ENCODE data around the gene SRGAP1.
"Not testable (repeated sequence)": the region's sequence is repeated elsewhere in the genome, so short reads cannot be mapped to it uniquely, and the experiment has no call there.

The SRGAP1 gene

DNA sequence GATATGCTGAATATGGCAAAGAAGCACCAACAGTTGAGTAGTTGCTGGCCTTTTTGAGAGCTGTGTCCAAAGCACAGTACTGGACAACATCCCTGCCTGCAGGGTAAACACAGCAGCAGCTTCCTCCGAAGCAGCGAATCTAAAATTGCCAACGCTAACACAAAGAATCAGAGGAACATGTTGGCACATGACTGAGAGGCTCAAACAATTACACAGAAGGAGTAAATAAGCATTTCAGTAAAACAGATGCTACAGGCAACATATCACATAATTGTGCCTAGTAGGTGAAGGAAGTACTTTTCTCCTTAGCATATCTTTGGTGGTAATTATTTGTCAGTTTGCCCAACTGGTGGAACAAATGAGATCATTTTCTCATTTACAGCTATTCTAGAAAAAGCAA is 325.5 kb downstream of the SRGAP1 start:
- DNase-seq (ENCODE audit: low read depth, low spot score) = peak; percentile 29

GRCh38 chr12:64170730-64171129 is 326.2 kb downstream of the SRGAP1 start:
- no peak for DNase-seq (ENCODE audit: low read depth, low spot score)

GRCh38 chr12:64171715-64172114 is 327.2 kb downstream of the SRGAP1 start:
- peak; percentile 48 for DNase-seq (ENCODE audit: low read depth, low spot score)

- DNase-seq (ENCODE audit: low read depth, low spot score) = no peak
These were observed 327.9 kb downstream of the SRGAP1 start for GRCh38 chr12:64172143-64172970.

GRCh38 chr12:64173456-64173855 is 329.0 kb downstream of the SRGAP1 start:
- no peak for DNase-seq (ENCODE audit: low read depth, low spot score)

DNA sequence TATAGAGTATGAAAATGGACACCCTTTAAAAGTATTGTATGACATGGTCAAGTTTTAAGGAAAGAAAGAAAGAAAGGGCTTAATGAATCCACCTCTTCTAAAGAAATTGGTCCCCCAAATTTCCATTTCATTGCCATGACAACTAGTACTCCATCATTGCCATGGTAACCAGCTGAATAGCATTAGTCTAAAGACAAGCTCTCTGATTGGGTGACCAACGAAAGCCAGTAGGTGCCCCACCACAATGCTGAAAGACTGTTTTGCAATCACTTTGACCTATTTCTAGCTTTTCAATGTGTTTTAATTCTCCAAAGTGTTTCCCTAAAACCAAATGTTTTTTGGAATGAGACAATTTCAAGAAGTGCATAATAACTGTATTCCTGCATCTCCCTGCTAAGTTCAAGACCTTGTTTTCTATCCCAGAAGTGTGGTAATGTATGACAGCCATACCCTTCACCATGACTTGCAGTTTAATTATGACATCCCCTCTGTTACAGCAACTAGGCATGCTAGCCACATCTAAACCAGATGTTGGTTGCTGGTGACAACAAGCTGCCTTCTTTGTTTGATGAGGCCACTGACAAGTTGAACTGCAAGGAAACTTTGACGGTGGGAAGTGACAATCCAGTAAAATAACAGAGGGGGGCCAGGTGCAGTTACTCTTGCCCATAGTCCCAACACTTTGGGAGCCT is 330.9 kb downstream of the SRGAP1 start:
- no peak for DNase-seq (ENCODE audit: low read depth, low spot score)

DNA sequence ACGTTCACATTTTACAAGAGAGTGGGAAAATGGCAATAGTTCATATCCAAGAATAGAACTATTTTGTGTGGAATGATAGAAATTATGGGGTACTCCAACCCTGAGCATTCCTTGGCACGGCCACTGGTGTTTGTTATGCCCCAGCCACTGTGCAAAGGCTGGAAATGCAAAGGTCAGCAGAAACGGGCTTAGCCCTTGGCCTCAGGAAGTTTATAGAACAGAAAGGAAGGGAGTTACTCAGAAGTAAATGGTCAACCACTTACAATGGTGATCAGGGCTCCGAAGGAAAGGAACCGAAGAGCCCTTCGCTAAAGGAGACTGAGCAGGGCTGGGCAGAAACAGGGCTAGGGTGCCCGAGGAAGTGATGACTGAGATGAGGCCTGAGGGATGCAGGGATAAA is 332.5 kb downstream of the SRGAP1 start:
- no peak for DNase-seq (ENCODE audit: low read depth, low spot score)

GRCh38 chr12:64178122-64178521 is 333.6 kb downstream of the SRGAP1 start:
- peak; percentile 64 for DNase-seq (ENCODE audit: low read depth, low spot score)

DNA sequence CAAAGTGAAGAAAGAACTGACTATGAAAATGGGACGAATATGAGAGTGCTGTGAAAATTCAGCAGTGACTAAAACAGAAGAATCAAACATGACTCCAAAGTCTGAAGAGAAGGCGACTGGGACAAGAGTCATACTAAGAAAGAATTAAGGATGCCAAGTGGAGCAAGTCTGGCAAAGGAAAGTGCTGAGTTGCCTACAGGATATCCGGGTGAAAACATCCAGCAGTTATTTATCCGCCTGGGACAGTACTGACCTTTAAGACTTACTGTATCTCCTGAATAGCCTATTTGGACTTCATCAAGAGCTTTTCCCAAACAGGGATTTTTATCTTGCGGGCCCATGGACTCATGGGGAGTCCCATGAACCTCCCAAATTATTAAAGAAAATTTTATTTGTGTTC is 336.5 kb downstream of the SRGAP1 start:
- peak; percentile 60 for DNase-seq (ENCODE audit: low read depth, low spot score)

DNA sequence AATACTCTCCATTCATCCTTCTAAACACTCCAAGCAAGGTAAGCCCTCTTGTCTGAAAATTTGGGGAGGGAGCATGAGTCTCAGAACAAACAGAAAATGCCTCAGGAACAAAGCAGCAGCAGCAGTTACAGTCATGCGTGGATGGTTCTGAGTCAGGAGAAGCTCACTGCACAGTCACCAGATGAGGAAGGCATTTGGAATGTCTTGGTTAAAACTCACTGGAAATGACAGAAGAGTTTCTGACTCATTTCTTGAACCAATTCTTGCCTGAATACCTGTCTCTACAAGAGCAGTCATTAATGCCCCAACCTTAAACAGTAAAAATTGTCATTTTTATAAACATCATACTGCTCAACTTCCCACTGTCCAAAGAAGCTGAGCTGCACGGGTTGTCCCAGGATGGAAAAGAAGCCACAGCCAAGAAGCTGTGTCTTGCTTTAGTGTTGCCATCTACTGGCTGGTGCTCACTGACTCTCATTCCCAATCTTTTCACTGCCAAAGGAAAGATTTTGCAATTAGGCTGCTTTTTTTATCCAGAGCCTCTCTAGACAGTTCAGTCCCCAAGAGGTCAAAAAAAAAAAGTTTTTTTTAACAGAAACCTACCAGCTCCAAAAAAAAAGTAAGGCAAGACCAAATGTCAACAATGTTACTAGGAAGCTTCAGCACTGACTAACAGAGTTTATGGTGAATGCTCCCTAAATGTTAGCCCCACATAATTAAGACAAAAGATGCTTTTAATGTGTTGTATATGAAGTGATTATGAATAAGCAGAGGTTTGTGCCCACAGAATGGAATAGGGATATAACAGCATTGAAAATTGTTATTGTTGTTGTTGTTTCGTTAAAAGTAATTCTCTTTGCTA is 337.2 kb downstream of the SRGAP1 start:
- peak; percentile 95 for DNase-seq (ENCODE audit: low read depth, low spot score)

GRCh38 chr12:64184216-64184615 is 339.7 kb downstream of the SRGAP1 start:
- no peak for DNase-seq (ENCODE audit: low read depth, low spot score)

- DNase-seq (ENCODE audit: low read depth, low spot score) = peak; percentile 20
These were observed 342.3 kb downstream of the SRGAP1 start for GRCh38 chr12:64186789-64187188.

GRCh38 chr12:64187370-64187769 is 342.9 kb downstream of the SRGAP1 start:
- DNase-seq (ENCODE audit: low read depth, low spot score) = peak; percentile 64

DNA sequence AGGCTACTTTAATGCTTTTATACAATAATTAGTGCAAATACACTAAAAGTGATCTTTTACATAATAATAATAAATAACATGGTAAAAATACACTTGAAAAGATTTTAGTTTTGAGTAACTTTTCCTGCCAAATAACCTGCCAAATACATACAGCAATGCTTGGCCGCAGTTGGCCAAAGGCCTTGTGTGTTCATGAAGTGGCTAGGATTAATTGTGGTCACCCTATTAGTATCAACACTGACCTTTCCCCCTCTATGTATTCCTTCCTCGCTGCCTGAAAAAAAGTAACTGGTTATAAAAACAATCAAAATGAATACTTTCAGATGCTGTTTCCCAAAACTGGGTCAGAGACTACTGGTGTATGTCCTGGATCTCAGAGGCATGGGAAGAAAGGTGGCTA is 343.3 kb downstream of the SRGAP1 start:
- DNase-seq (ENCODE audit: low read depth, low spot score) = no peak

GRCh38 chr12:64189530-64189929 is 345.0 kb downstream of the SRGAP1 start:
- DNase-seq (ENCODE audit: low read depth, low spot score) = no peak

DNA sequence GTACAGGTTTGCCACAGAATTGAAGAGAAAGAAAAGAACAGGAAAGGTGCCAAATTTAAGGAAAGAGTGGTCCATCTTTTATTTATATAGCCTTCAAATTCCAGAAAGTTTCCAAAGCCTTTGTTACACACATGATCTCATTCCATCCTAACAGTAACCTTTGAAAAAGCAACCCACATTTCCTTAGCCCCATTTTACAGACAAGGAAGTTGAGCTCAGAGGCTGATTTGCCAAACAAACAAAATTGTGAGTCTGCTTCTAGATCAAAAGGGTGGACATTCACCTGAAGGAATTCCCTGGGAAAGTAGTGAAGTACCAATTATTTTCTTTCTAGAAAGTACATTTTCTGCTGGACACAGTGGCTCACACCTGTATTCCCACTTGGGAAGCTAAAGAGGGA is 345.6 kb downstream of the SRGAP1 start:
- DNase-seq (ENCODE audit: low read depth, low spot score) = no peak

- DNase-seq (ENCODE audit: low read depth, low spot score) = no peak
These were observed 348.3 kb downstream of the SRGAP1 start for GRCh38 chr12:64192644-64193444.

DNA sequence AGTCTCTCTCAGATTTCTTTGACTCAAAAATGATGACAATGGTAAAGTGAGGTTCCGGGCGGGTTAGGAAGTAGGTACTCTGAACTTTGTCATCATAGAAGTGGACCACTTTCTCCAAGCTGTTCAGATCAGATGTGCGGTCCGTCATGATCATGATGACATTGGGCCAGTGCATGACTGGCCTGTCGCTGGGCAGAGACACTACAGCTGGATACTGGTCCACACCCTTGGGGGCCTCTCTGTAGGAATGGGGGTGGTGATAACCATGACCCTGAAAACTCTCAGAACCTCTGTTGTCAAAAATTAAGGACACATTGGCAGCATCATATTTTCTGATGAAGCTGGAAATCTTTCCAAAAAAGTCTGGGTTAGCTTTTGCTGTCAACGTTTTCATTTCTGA is 349.4 kb downstream of the SRGAP1 start:
- no peak for DNase-seq (ENCODE audit: low read depth, low spot score)

GRCh38 chr12:64194333-64195149 is 350.0 kb downstream of the SRGAP1 start:
- peak; percentile 21 for DNase-seq (ENCODE audit: low read depth, low spot score)

- DNase-seq (ENCODE audit: low read depth, low spot score) = not testable (repeated sequence)
These were observed 351.3 kb downstream of the SRGAP1 start for GRCh38 chr12:64195841-64196240.

All from astrocyte of the hippocampus (primary cell).